Mesendoderm (in vitro differentiated cells): ENCODE results near the gene RIC1.
"Not testable (repeated sequence)": the region's sequence is repeated elsewhere in the genome, so short reads cannot be mapped to it uniquely, and the experiment has no call there.

Experiments
- DNase-seq: peaks from one replicate; pipeline ENCODE4 v3.0.0; 2013
- H2AK5ac ChIP-seq: 2 replicates; pipeline ENCODE4 v1.6.1; 2013; ENCODE audit warnings: low read length, inconsistent platforms
- H2BK120ac ChIP-seq: 2 replicates; pipeline ENCODE4 v1.6.1; 2013; ENCODE audit warnings: low read depth, mild to moderate bottlenecking, low read length, moderate library complexity, mixed read lengths
- H2BK15ac ChIP-seq: replicated peaks from 2 replicates; pipeline ENCODE4 v1.6.1; 2013; ENCODE audit warnings: low read depth, mild to moderate bottlenecking, moderate library complexity
- H2BK5ac ChIP-seq: 2 replicates; pipeline ENCODE4 v1.6.1; 2013; ENCODE audit warnings: low read length, inconsistent platforms
- H3K18ac ChIP-seq: 2 replicates; pipeline ENCODE4 v1.6.1; 2013; ENCODE audit warnings: mild to moderate bottlenecking, low read length, mixed read lengths
- H3K23ac ChIP-seq: one replicate; pipeline ENCODE4 v1.6.1; 2013; ENCODE audit warnings: low read length
- H3K27ac ChIP-seq: 2 replicates; pipeline ENCODE4 v1.5.1; 2013; ENCODE audit warnings: low read depth, mild to moderate bottlenecking, inconsistent platforms, low read length, moderate library complexity
- H3K27me3 ChIP-seq: 2 replicates; pipeline ENCODE4 v1.6.1; 2013; ENCODE audit warnings: low read length, control low read depth, mild to moderate bottlenecking, inconsistent platforms; ENCODE audit not compliant: insufficient read depth, poor library complexity
- H3K36me3 ChIP-seq: 2 replicates; pipeline ENCODE4 v1.6.1; 2013; ENCODE audit warnings: low read length, inconsistent platforms; ENCODE audit not compliant: control insufficient read depth, insufficient read depth
- H3K4ac ChIP-seq: one replicate; pipeline ENCODE4 v1.6.1; 2013; ENCODE audit warnings: low read depth, mild to moderate bottlenecking, low read length, moderate library complexity
- H3K4me1 ChIP-seq: 2 replicates; pipeline ENCODE4 v1.6.1; 2013; ENCODE audit warnings: low read depth, low read length, inconsistent platforms; ENCODE audit not compliant: control insufficient read depth
- H3K4me2 ChIP-seq: 2 replicates; pipeline ENCODE4 v1.6.1; 2013; ENCODE audit warnings: low read length
- H3K4me3 ChIP-seq: 2 replicates; pipeline ENCODE4 v1.5.1; 2013; ENCODE audit warnings: mild to moderate bottlenecking, low read length
- H3K56ac ChIP-seq: one replicate; pipeline ENCODE4 v1.6.1; 2013; ENCODE audit warnings: low read length
- H3K79me1 ChIP-seq: 2 replicates; pipeline ENCODE4 v1.6.1; 2013; ENCODE audit warnings: low read length, inconsistent platforms
- H3K79me2 ChIP-seq: 2 replicates; pipeline ENCODE4 v1.6.1; 2013; ENCODE audit warnings: mild to moderate bottlenecking, low read length; ENCODE audit not compliant: control insufficient read depth, insufficient read depth
- H3K9ac ChIP-seq: 2 replicates; pipeline ENCODE4 v1.6.1; 2013; ENCODE audit warnings: low read length, inconsistent platforms
- H4K5ac ChIP-seq: one replicate; pipeline ENCODE4 v1.6.1; 2013; ENCODE audit warnings: low read length
- H4K8ac ChIP-seq: one replicate; pipeline ENCODE4 v1.6.1; 2013; ENCODE audit warnings: low read depth, mild to moderate bottlenecking, control low read depth, low read length, moderate library complexity
- WGBS: extraction: QIAGEN DNeasy Blood & Tissue Kit; methylation state at CpG from one replicate; pipeline ENCODE4 v1.1.7; 2013; ENCODE audit warnings: low lambda C conversion rate, missing lambda C conversion rate; ENCODE audit not compliant: insufficient coverage; ENCODE audit errors: extremely low coverage; 5-methylcytosine and 5-hydroxymethylcytosine counted together

RIC1 gene

DNA sequence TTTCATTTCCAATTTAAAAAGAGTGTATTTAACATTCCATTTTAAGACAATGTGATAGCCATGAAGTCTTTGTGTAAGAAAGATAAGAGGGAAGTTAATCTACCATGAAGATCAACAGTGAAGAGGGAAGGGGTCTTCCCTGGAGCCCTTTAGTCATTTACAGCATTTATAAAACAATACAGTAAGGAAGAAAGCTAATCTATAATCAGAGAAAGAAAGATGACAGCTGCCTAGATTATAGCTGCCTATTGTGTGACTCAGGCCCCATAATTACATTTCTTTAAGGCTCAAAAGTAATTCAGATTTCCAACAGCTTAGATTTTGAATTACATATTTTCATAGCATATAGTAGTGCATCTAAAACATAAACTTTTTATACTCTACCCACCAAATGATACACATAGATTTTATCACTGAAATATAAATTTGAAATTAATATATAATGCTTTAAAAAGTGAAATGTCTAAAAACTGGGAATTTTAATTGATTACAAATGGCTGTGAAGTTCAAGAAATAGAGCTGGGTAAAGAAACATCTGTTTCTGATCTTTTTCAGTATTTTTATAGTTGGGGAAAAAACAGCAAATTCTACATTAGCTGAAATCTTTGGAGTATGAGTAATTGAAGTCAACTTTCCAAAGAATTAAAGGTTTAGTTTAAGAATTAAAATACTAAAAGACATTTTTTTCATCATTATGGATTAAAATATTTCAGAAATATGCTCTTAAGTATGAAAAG is 89.6 kb downstream of the RIC1 start:
- no peaks in the 10 kb centered on the region for H3K36me3 ChIP-seq
- H2BK5ac ChIP-seq, result no peak overlapping the region
- peaks cover 1% of the 10 kb centered on the region for H3K79me1 ChIP-seq
- H3K4me2 ChIP-seq, result no peak overlapping the region
- no peak overlapping the region for H3K23ac ChIP-seq
- H3K4me3 ChIP-seq, result no peak overlapping the region
- H3K27me3 ChIP-seq, result no peaks in the 10 kb centered on the region
- H4K5ac ChIP-seq, result no peak overlapping the region
- H3K4ac ChIP-seq, result no peak overlapping the region
- H3K4me1 ChIP-seq, result no peaks in the 10 kb centered on the region
- H3K56ac ChIP-seq, result no peak overlapping the region
- no peak overlapping the region for H2BK120ac ChIP-seq
- H3K18ac ChIP-seq, result no peak overlapping the region
- H2BK15ac ChIP-seq, result no peak overlapping the region
- H3K9ac ChIP-seq, result no peak overlapping the region
- no peak overlapping the region for H4K8ac ChIP-seq
- H3K27ac ChIP-seq, result no peak overlapping the region
- H2AK5ac ChIP-seq, result no peak overlapping the region
- no peaks in the 10 kb centered on the region for H3K79me2 ChIP-seq
- DNase-seq, result peak; percentile 57

DNA sequence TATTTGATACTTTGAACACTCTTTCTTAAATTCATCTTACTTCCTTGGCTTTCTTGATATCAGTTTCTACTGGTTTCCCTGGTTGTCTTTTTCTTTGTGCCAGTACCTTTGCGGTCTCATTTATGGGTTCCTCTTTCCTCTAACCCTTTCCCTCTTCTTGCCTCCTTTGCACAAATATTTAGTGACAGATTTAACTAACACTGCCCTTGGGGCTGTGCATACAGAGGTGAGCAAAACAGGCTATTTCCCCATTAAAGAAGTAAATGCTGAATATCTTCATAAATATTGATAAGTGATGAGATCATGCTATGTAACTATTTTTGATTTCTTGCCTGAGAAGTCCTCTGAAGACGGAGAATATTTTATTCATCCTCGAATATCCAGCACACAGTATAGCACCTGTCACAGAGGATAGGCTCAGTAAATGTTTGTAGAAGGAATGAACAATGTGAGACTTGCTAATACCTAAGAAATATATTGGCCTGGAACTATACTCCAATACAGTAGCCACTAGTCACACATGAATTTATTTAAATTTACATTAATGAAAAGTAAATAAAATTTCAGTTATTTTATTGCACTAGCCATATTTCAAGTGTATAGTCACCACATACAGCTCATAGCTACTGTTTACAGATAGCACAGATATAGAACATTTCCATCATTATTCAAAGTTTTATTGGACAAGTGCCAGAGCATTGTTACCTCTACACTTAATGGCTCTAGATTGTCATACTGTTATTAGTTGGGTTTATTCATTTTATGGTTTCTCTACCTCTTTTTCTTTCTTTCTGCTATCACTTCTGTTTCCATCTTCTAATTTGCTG is 90.4 kb downstream of the RIC1 start:
- DNase-seq, result no peak

DNA sequence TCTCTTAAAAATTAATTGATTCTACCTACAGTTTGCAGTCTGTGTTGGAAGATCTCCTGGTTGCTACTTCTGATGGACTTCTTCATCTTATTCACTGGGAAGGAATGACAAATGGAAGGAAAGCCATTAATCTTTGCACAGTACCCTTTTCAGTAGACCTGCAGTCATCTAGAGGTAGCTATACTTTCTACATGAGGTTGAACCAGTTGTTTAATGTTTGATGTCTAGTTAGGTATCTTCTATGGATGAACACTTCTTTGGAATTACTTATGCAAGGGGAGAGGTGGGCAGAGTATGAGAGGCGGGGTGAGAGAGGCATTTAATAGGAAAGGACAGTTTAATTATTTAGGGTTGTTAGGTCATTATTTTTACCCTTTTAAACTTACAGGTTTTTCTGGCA is 91.2 kb downstream of the RIC1 start:
- no peak for DNase-seq
- Histone ChIP-seq H3K18ac (no peak overlapping the region), H3K27me3 (no peaks in the 10 kb centered on the region), H2BK15ac (no peak overlapping the region), H3K56ac (no peak overlapping the region), H3K79me2 (no peaks in the 10 kb centered on the region), H3K36me3 (no peaks in the 10 kb centered on the region), H3K23ac (no peak overlapping the region), H3K27ac (no peak overlapping the region), H4K5ac (no peak overlapping the region), H3K4me1 (no peaks in the 10 kb centered on the region), H3K4ac (no peak overlapping the region), H3K4me3 (no peak overlapping the region), H3K79me1 (peaks cover 1% of the 10 kb centered on the region), H2BK5ac (no peak overlapping the region), H4K8ac (no peak overlapping the region), H2AK5ac (no peak overlapping the region), H2BK120ac (no peak overlapping the region), H3K9ac (no peak overlapping the region), H3K4me2 (no peak overlapping the region)
- WGBS, result no CpG with 5 or more reads among the region's 1 CpG

More for the DNA sequence above, 90.4 kb downstream of the RIC1 start:
- no peak overlapping the region for H2BK120ac ChIP-seq
- no peak overlapping the region for H3K4ac ChIP-seq
- no peaks in the 10 kb centered on the region for H3K79me2 ChIP-seq
- H3K56ac ChIP-seq, result no peak overlapping the region
- H3K79me1 ChIP-seq, result peaks cover 1% of the 10 kb centered on the region
- H2BK5ac ChIP-seq, result no peak overlapping the region
- no peak overlapping the region for H2BK15ac ChIP-seq
- H2AK5ac ChIP-seq, result no peak overlapping the region
- no peaks in the 10 kb centered on the region for H3K4me1 ChIP-seq
- H3K23ac ChIP-seq, result no peak overlapping the region
- H3K36me3 ChIP-seq, result no peaks in the 10 kb centered on the region
- no peak overlapping the region for H3K4me2 ChIP-seq
- WGBS, result no CpG with 5 or more reads among the region's 3 CpGs
- H3K18ac ChIP-seq, result no peak overlapping the region
- H3K27me3 ChIP-seq, result no peaks in the 10 kb centered on the region
- no peak overlapping the region for H3K9ac ChIP-seq
- no peak overlapping the region for H3K4me3 ChIP-seq
- no peak overlapping the region for H4K8ac ChIP-seq
- H4K5ac ChIP-seq, result no peak overlapping the region
- H3K27ac ChIP-seq, result no peak overlapping the region

DNA sequence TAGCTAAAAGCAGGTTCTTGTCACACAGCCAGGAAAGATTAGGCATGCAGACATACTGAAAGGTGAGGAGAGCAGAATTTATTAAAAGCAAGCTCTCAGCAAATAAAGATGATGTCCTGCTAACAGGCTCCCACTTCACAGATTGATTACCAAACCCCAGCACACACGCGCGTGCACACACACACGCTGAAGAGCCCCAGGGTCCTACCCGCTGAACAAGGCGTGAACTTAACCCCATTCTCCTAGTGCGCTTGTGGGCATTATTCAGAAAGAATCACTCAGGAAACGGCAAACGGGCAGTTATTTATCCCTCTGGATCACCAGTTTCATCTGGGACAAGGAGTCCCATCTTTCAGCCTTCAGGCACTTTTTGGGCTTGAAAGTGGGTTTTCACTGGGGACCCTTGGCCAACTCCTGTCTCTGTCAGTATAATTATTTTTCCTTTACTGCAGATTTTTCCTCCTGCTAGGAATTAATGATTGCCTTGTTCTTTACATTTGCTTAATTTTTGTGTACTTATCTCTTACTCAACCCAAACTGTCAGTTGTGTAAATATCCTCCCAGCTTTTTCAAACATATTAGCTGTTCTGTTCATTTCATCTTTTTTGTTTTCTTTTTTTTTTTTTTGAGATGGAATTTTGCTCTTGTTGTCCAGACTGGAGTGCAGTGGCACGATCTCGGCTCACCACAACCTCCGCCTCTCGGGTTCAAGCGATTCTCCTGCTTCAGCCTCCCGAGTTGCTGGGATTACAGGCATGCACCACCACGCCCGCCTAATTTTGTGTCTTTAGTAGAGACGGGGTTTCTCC is 92.6 kb downstream of the RIC1 start:
- Histone ChIP-seq H3K9ac (no peak overlapping the region), H3K18ac (no peak overlapping the region), H4K5ac (no peak overlapping the region), H3K27me3 (no peaks in the 10 kb centered on the region), H2AK5ac (no peak overlapping the region), H3K36me3 (no peaks in the 10 kb centered on the region), H3K79me2 (no peaks in the 10 kb centered on the region), H3K79me1 (no peaks in the 10 kb centered on the region), H3K4me3 (no peak overlapping the region), H3K27ac (no peak overlapping the region), H3K4ac (no peak overlapping the region), H3K23ac (no peak overlapping the region), H2BK120ac (no peak overlapping the region), H3K4me1 (no peaks in the 10 kb centered on the region), H3K56ac (no peak overlapping the region), H2BK15ac (no peak overlapping the region), H4K8ac (no peak overlapping the region), H2BK5ac (no peak overlapping the region), H3K4me2 (no peak overlapping the region)
- no CpG with 5 or more reads among the region's 18 CpGs for WGBS
- DNase-seq, result no peak

DNA sequence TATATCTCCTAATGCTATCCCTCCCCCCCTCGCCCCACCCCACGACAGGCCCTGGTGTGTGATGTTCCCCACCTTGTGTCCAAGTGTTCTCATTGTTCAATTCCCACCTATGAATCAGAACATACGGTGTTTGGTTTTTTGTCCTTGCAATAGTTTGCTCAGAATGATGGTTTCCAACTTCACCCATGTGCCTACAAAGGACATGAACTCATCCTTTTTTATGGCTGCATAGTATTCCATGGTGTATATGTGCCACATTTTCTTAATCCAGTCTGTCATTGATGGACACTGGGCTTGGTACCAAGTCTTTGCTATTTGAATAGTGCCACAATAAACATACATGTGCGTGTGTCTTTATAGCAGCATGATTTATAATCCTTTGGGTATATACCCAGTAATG is 93.8 kb downstream of the RIC1 start:
- H2BK15ac ChIP-seq, H3K36me3 ChIP-seq, H2BK120ac ChIP-seq, H3K4me1 ChIP-seq, H3K9ac ChIP-seq, H3K4me2 ChIP-seq, H4K5ac ChIP-seq, H2BK5ac ChIP-seq, H4K8ac ChIP-seq, H3K27me3 ChIP-seq, H3K56ac ChIP-seq, H3K4me3 ChIP-seq, DNase-seq, H3K18ac ChIP-seq, H3K79me2 ChIP-seq, H3K79me1 ChIP-seq, H2AK5ac ChIP-seq, H3K27ac ChIP-seq, H3K4ac ChIP-seq, H3K23ac ChIP-seq: not testable (repeated sequence)
- WGBS, result no CpG with 5 or more reads among the region's 4 CpGs
